Fibroblast of skin of back (primary cell): ENCODE measurements around the gene DPF3.
A peak's percentile ranks its signal among the peaks of the same experiment; 100 is the strongest.
"Not testable (repeated sequence)": the region's sequence is repeated elsewhere in the genome, so short reads cannot be mapped to it uniquely, and the experiment has no call there.

Experiments
- DNase-seq: peaks from one replicate; pipeline ENCODE4 v3.0.0-alpha.2; 2013

The DPF3 gene

DNA sequence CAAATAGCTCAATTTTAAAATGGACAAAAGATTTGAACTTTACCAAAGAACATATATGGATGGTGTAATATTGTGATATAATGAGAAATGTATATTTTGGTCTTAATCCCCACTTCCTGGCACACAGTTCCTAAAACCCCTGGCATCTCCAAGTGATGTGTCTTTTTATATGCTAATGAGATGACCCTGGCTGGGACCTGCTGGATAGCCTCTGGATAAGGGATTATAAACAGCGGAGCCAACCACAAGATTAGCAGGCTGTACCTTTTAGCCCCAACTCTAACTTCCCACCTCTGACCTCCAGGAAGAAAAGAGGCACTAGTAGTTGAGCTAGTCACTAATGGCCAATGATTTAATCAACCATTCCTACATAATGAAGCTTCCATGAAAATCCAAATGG, 130.0 kb downstream of the DPF3 start:
- DNase-seq, result no peak

DNA sequence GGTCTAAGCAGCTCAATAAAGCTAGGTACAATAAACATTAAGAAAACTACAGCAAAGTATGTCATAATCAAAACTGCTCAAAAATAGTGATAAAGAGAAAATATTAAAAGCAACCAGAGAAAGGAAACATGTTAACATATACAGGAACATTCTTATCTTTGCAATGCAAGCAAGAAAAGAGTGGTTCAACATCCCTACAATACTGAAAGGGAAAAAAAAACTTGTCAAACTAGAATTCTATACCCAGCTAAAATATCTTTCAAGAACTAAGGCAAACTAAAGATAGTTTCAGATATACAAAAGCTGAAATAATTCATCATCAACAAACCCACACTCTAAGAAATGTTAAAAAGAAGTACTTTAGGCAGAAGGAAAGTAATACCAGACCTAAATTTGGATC, 134.2 kb downstream of the DPF3 start:
- no peak for DNase-seq

DNA sequence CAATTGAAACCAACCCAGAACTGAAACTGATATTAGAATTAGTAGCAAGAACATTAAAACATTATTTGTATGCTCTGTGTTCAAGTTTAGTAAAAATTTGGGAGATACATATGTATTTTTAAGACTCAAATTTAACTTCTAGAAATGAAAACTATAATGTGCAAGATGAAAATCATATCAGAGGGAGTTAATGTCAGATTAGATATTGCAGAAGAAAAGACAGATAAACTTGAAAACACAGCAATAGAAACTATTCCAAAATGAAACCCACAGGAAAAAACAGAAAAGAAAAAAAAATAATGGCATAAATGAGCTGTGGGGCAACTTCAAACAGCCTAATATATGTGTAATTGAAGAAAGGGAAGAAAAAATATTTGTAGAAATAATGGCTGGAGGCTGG, 134.9 kb downstream of the DPF3 start:
- no peak for DNase-seq

DNA sequence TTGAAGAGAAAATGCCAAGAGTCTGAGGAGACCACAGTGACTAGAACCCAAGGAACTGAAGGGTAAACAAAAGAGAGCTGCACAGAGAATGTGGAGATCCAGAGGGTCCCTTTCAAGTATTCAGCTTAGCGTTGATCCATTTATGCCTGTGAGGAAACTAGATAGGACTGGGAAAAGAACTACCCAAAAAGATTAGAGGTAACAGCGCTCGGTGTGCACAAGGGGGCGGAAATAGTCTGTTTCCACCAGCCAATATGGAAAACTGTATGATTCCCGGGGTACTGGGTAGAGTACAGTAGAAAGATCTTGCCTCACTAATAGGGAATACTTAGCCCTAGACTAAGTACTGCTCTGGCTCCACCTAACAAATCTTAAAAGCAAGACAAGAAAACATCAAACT, 135.5 kb downstream of the DPF3 start:
- no peak for DNase-seq

DNA sequence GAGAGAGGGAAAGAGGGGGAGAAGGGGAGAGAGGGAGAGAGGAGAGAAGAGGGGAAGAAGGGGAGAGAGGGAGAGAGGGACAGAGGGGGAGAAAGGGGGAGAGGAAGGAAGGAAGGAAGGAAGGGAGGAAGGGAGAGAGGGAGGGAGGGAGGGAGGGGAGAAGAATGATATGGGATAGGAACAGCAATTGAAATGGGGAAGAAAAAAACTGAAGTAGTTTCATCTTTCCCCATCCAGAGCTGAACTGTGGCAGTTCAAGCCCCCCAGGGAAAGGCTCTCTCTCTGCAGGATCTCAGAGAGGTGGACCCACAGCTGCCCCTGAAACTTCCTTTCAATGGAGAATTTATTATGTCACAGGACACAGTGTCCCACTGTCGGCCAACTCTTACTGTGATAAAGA, 136.9 kb downstream of the DPF3 start:
- DNase-seq, result no peak

DNA sequence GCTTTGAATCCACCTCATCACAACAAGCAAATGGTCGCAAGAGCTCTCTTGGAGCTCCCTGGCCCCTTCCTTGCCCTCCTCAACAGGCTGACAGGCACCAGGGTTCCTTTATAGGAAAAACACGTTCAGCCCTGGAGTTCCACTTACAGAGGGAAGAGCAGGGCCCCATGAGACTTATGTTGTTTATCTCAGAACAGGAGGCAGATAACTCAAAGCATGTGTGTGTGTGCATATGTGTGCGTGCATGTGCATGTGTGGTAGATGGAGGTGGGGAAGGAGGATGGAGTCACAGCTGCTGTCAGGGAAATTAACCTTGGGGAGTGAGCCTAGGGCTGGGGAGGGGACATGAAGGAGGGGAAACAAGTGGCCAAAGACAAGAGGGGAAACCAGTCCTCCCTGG, 138.1 kb downstream of the DPF3 start:
- no peak for DNase-seq

DNA sequence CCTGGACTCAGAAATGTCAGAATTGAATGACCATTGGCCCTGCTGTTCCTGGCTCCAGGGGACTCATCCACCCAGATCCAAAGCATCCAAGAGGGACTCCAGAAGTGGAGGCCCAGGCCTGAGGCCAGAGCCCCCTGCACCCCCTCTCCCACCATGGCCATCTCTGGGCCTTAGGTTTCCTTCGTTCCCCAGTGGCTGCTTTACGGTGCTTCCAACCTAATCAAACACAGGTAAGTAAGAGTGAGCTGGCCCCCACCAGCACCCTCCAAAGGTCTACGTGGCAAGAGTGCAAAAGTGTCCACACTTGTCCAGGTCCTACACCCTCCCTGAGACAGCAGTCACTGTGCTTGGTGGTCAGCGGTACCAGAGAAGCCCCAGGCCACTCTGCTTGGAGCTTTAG, 139.0 kb downstream of the DPF3 start:
- no peak for DNase-seq

DNA sequence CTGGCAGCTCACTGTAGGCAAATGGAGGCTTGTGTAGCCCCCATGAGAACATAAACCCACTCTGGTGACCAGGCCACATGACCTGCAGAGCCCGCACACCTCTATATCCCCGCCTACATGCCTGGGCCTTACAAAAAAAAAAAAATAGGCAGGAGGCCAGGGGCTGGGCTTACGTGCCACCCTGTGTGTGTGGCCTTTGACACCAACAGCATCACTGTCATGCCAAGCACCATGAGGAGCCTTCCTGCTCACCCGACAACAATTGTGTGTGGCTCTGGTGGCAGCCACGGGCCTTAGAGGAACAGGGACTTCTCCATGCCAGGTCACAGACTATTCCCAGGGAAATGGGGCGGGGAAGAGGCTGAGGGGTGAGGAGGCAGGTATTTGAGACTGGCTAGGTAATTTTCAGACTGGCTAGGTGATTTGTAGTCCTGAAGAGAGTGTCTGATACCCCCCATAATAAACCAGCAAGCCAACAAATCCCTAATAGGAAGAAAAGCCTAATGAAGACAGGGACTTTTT, 140.0 kb downstream of the DPF3 start:
- no peak for DNase-seq

DNA sequence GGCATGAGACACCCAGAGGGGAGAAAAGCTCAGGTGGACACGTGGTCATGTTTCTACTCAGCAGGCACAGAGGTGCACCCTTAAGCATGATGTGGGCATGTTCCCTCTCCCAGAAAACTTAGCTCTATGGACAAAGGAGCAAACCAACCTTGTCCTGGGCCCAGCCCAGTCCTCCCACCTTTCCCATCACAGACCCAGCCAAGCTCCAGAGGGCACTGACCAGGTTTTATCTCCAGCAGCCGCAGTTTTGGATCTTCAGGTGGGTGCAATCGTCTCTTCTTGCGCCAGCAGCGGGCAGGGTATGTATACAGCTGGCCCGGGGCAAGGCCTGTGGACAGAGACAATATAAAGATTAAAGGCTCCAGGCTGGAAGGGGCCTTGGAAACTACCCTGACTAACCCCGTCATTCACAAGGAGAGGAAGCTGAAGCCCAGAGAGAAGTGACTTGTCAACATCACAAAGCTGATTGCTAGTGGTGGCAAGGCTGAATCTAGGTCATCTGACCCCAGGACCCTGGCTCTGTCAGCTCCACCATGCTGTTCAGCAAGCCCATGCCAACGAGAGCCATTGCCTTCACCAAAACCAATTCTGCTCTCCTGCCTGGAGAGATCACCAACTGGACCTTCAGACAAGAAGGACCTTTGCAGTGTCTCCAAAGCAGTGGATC, 140.7 kb downstream of the DPF3 start:
- no peak for DNase-seq

DNA sequence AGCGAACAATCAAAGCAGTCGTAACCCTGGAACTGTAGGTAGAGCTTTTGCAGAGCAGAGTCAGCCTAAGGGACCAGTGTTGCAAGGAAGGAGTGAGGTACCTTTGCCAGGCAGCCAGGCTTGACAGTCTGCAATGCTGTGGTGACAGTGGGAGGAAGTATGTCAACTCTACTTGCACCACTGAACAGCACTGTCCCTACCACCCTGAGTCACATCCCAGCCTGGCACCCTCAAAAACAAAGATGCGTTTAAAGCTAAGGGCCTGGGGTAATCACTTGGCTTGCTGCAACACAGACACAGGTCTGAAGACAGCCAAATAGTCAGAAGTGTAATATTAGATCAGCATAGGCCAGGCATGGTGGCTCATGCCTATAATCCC, 141.9 kb downstream of the DPF3 start:
- DNase-seq, result no peak

DNA sequence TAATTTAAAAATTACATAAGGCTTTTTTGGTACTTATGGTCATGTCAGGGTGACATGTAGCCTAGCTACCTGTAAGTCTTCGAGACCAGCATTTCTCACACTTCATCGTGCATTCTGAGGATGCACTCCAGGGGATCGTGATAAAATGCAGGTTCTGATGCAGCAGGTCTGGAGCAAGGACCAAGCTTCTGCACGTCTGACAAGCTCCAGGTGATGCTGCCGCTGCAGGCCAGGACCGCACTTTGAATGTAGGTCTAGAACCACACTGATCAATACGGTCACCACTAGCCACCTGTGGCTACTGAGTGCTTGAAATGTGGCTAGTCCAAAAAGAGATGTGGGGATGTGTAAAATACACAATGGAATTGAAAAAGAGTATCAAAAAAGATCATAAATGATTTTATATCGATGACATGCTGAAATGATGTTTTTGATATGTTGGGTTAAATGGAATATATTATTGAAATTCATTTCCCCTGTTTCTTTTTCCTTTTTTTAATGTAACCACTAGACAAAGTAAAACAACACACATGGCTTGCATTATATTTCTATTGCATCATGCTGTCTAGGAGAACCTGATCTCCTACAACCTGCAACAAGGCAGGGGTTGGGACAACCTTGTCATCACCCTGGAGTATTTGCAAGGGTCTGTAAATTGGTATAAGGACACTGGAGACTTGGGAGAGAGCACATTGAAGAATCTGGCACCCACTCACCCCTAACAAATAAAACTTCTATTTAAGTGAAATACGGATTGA, 142.4 kb downstream of the DPF3 start:
- no peak for DNase-seq

DNA sequence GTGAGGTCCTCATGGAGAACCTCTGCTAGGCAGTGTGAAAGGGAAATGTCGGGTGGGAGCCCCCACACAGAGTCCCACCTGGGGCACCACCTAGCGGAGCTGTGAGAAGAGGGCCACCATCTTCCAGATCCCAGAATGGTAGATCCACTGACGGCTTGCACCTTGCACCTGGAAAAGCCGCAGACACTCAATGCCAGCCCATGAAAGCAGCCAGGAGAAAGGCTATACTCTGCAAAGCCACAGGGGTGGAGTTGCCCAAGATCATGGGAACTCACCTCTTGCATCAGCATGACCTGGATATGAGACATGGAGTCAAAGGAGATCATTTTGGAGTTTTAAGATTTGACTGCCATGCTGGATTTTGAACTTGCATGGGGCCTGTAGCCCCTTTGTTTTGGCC, 145.0 kb downstream of the DPF3 start:
- DNase-seq, result not testable (repeated sequence)

DNA sequence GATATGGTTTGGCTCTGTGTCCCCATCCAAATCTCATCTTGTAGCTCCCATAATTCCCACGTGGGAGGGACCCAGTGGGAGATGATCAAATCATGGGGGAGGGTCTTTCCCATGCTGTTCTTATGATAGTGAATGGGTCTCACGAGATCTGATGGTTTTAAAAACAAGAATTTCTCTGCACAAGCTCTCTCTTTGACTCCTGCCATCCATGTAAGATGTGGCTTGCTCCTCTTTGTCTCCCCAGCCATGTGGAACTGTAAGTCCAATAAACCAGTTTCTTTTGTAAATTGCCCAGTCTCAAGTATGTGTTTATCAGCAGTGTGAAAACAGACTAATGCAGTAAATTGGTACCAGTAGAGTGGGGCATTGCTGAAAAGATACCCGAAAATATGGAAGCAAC, 146.2 kb downstream of the DPF3 start:
- DNase-seq, result no peak

DNA sequence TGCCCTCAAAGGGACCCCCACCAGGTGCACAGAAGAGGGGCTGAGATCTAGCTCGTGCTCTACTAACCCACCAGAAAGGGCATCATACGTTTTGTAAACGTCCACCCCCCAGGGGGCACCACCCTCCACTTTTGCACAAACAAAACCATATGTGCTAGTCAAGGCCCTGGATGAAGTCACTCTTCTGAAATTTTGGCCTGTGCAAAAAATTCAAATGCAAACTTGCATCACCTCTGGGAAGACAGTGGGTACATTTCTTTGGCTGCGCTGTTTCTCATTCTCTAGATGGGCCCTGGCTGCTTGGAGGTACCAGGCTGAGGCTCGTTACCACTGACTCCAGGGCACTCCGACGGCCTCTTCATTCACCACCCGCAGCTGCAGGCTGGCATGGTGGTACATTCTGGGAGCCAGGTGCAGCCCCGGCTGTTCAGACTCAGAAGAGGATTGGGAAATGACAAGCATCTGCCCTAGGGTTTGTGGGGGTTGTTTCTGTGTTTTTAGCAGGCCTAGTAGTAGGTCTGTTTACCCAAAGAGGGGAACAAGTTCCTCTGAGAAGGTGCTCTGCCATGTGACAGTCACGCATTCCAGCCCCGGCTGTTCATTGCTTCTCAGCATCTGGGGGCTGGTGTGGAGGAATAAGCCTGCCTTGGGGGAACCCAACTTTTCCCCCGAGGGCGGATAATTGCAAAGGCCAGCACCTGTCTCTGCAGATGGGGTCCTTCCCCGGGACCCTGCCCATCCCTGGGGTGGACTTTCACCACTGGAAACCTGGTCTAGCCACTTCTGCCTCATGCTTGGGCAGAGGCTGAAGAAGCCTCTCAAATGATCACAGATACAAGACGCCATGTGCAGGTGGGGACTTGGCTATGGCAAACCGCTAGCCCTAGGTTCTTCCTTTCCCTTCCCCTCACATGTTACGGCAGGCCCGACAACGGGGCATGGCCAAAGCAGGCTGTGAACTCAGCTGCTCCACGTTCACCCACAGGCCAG, 147.6 kb downstream of the DPF3 start:
- DNase-seq, result peak; percentile 88

DNA sequence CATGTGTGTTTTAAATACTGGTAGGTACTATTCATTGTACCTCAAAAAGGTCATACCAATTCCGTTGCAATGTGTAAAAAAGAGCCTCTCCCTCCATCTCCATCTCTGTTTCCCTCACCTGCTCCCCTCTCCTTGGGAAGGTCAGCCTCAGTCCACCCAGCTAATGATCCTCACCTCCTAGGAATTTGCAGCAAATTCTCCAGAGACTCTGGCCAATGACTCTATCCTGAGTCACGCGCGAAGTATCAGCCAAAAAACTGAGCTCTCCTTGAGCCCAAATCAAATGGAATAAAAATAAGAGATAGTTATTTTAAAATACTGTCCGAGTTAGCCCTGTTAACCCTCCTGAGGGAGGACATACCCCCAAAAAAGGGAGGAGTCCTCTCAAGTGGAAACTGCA, 148.4 kb downstream of the DPF3 start:
- DNase-seq, result peak; percentile 90

DNA sequence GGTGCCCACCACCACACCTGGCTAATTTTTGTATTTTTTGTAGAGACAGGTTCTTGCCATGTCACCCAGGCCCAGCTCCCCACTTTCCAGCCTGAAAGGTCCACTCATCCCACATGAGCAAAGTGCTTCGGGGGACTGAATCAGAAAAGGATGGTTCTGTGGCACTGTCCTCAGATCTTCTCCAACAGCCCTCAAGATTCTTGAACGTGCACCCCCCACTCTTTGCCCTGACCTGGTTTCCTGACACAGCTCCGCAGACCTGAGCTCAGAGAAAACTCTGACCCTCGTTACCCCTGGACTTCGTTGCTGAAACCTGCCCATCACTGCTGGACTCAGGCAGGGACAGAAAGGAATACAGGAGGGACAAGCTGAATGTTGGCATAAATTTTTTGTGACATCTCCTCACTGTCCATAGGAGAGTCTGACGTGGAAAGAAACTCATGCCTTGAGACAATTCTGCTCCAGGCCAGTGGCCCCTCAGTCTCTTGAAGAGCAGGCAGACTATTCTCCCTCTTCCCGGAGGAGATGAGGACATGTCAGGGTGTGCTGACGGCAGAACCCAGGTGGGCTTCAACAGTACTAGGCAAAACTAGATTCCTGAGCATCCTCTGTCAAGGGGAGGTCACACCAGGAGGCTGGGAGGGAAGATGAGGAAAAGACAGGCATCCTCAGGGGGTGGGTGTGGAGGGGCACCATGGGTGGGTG, 149.3 kb downstream of the DPF3 start:
- DNase-seq, result no peak

DNA sequence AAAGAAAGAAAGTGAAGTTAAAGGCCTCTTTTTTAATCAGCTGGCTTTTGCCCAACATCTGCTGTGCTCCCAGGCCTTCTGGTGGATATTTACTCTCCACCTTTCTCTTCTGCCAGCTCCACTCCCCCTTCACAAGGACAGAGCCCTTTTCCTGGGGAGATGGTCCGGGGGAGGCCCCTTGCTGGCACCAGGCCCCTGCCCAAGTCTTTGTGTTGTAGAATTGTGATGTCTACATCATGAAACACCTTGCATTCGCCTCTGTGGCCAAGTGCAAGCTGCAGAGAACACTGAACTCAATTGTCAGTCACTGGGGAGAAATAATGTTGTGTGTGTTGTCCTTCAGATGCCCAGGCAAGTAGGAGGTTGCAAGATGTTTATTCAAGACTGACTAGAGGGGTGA, 150.3 kb downstream of the DPF3 start:
- DNase-seq, result no peak

DNA sequence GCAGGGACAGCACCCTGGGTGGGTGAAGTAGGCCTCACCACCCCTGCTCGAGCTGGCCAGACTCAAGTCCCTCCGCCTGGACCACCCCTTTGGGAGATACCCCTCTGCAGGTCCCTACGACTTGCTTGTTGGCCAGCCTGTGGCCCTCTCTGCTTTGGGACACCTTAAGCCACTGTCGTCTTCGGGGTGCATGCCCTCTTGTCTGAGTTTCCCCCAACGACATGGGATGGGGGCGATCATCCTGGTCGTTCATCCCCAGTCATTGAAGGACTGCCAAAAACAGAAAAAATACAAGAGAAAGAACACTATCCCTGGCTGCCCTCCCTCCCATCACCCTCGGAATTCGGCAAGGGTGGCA, 151.1 kb downstream of the DPF3 start:
- no peak for DNase-seq

DNA sequence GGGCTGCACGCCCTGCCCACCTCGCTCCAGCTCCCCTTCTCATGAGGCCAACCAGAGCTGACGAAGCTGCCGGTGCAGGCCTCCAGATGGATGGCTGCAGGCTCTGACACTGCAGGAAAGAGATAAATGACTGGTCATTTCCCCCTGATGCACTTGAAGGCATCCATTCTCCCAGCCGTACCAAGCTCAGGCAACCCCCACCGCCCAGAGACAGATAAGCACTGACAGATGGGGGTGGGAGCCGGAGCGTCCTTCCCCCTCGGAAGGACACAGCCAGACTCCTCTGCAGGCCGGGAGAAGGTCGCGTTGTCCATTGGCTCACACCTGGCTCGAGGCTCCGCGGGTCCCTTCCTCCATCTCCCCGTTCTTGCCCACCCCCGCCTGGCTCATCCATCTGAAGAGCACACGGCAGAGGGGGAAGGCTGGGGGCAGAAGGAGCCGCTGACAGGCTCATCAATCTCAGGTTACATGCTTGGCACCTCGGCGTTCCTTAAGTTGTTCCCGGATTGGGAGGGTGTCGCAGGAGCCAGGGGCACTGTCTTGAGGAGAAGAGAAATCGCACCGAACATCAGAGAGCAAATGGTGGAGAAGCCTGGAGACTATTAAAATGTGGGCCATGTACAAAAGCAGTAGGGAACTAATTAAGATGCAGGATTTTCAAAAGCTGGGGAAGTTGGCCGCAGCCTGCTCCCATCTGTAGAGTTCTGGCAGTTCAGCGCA, 151.6 kb downstream of the DPF3 start:
- no peak for DNase-seq

DNA sequence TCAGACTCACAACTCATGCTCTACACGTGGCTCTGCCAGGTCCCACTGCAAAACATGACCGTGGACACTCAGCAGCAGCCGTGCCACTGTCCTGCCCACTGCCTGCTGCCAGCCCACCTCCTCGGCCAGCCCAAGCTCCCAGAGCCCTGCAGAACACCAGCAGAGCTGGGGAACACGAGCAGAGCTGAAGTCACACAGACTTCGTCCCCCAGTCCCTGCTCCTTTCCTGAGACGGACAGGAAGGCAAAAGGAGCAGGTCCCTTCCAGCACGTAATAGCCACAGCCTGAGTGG, 152.1 kb downstream of the DPF3 start:
- no peak for DNase-seq

DNA sequence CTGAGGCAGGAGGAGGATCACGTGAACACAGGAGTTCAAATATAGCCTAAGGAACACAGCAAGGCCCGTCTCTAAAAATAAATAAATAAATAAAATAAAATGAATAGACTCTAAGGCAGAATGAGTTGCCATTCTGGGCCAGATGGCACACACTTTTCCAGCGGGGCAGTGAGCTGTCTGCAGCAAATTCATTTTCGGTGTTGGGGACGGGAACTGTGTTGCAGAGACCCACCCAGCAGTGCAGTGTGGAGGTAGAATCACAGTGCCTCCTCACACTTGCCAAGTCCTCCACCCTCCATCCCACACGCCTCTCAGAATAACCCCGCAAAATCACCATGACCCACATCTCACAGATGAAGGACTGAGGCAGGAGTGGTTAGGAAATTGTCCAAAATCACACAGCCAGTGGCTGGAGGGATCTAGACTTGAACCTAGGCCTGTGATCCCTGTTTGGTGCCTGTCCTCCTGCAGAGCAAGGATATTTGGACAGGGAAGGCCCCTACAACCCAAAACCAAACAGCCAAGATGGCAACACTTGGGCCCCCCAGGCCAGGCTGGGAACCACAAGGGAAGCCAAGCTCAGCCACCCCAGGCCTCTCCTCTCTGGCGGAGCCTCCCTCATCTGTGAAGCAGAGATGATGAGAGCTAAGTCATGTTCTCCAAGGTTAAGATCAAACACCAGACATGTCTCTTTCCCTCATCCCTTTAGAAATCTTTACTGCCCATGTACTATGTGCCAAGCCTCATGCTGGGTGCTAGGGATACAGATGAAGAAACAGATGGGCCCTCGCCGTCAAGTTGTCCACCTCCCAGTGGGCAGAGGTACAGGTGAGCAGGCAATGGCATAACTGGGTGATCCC, 152.7 kb downstream of the DPF3 start:
- no peak for DNase-seq
